GM12878 (cell line): ENCODE data around the gene RFC4. TPM values are rescaled to one million over a fixed set of nuclear protein-coding genes. Genes with fewer than 3 reads are reported as not detected.

Experiments used
- CTCF ChIP-seq, 3 experiments: IDR thresholded peaks in 2 of 3; conservative IDR thresholded peaks in 1 of 3; 2 replicates each; pipeline ENCODE4 v1.5.1; 2011; ENCODE audit warnings: low read depth in 3 of 3, low read length in 3 of 3, mild to moderate bottlenecking in 3 of 3, control low read depth in 2 of 3, moderate library complexity in 2 of 3, inconsistent platforms in 1 of 3, mixed read lengths in 1 of 3; ENCODE audit not compliant: control insufficient read depth in 2 of 3, insufficient read depth in 1 of 3; ENCODE audit errors: extremely low read depth in 1 of 3
- ZBTB40 ChIP-seq: fragments of 450-650 bp; IDR thresholded peaks from 2 replicates; pipeline ENCODE4 v1.6.1; 2016; ENCODE audit warnings: mild to moderate bottlenecking, moderate library complexity, borderline replicate concordance
- ZNF274 ChIP-seq: IDR thresholded peaks from one replicate; pipeline ENCODE4 v1.8.0; 2011; ENCODE audit not compliant: insufficient read length, insufficient read depth
- ZNF687 ChIP-seq: fragments of 450-650 bp; IDR thresholded peaks from 2 replicates; pipeline ENCODE4 v1.6.1; 2017; ENCODE audit warnings: mild to moderate bottlenecking, moderate library complexity
- polyA plus RNA-seq, 11 experiments: library from polyadenylated mRNA; depleted of rRNA in 4 of 11; unstranded in 6 of 11; stranded (reverse) in 5 of 11; fragments of >200 nt; fragmentation: Nextera tagmentation in 4 of 11; fragmentation: Illumina TruSeq in 1 of 11; extraction: Ambion mirVana in 4 of 11; extraction: Trizol in 1 of 11; gene quantifications; 1 replicate in 1 of 11; 2 replicates in 10 of 11; pipeline versions ENCODE4 v1.2.1 to v1.2.3, GENCODE V29; 2011 to 2016; ENCODE audit warnings: inconsistent platforms in 2 of 11, missing spikeins in 2 of 11, low read depth in 1 of 11
- total RNA-seq, 4 experiments: library from RNA; depleted of rRNA in 3 of 4; stranded (reverse); fragments of >200 nt in 3 of 4; fragmentation: Illumina TruSeq in 1 of 4; extraction: Trizol in 1 of 4; gene quantifications; 2 replicates each; pipeline versions ENCODE4 v1.2.1 to v1.2.3, GENCODE V29; 2013 to 2021

Gene RFC4
- total and polyA plus RNA-seq, 10 of the 15 experiments (the other 5 are each of a cell fraction or from before 2014, with no cell fraction given): 49.1 to 144 (median 112) TPM

GRCh38 chr3:186843039-186843432 is 36.8 kb upstream of the RFC4 start (continued):
- no peak for TF ChIP-seq CTCF (IDR thresholded peaks at IDR 0.05 in 2 of 3, conservative IDR thresholded peaks at IDR 0.05 in 1 of 3; ENCODE audit: control insufficient read depth in 2 of 3, extremely low read depth in 1 of 3, insufficient read depth in 1 of 3, low read depth in 3 of 3, low read length in 3 of 3)
- no peak for TF ChIP-seq ZNF274
- no peak for TF ChIP-seq ZNF687
- TF ChIP-seq ZBTB40: no peak
